Stimulated activated CD8-positive, alpha-beta memory T cell treated with anti-CD3 and anti-CD28 coated beads, Interleukin-15, amount 100 ng/mL, for 24 hours (primary cell): ENCODE results near the gene INSM2.

Source experiments
- DNase-seq: peaks from one replicate; pipeline ENCODE4 v3.0.0-alpha.2; 2020; ENCODE audit warnings: low read depth

Gene INSM2, protein sequence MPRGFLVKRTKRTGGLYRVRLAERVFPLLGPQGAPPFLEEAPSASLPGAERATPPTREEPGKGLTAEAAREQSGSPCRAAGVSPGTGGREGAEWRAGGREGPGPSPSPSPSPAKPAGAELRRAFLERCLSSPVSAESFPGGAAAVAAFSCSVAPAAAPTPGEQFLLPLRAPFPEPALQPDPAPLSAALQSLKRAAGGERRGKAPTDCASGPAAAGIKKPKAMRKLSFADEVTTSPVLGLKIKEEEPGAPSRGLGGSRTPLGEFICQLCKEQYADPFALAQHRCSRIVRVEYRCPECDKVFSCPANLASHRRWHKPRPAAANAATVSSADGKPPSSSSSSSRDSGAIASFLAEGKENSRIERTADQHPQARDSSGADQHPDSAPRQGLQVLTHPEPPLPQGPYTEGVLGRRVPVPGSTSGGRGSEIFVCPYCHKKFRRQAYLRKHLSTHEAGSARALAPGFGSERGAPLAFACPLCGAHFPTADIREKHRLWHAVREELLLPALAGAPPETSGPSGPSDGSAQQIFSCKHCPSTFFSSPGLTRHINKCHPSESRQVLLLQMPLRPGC

DNA sequence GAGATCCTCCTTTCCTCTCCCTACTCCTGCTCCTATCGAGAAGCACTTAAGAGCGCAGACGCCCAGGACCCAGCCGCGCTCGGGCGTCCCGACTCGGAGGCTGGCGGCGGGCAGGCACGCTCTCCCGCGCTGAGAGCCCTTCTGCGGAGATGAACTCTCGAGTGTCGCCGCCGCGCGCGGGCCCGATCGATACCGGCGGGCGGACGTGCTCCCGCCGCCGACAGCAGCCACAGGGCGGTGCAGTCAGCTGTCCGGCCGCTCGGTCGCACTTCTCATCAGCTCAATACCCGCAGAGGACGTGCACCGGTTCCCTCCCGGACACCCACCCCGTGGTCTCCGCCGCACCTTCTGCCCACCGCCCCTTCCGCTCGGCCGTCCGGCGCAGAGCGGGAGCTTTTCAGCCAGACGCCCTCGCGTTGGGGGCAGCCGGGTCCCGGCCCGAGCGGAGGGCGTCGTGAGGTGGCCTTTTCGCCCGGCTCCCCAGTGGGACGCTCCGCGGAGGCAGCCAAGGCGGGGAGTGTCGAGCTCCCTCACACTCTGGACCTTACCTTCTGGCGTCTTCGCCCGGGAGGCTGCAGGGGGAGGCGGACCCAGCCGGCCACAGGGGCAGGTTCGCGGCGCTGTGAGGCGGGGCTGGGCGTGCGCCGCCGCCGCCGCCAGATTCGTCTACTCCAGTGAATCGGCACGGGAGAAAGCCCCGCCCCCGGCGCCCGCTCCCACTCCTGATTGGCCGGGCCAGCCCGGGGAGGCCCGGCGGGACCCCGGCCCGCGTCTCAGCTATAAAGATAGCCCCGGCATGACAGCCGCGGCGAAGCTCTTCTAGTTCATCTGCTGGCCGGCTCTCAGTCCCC lies at the start of gene INSM2:
Gene INSM2, plus strand, starts transcription at position 808 of the 851 bp plus-strand sequence. CDS start 89 bp downstream, outside the sequence.
- DNase-seq = peak; percentile 53

DNA sequence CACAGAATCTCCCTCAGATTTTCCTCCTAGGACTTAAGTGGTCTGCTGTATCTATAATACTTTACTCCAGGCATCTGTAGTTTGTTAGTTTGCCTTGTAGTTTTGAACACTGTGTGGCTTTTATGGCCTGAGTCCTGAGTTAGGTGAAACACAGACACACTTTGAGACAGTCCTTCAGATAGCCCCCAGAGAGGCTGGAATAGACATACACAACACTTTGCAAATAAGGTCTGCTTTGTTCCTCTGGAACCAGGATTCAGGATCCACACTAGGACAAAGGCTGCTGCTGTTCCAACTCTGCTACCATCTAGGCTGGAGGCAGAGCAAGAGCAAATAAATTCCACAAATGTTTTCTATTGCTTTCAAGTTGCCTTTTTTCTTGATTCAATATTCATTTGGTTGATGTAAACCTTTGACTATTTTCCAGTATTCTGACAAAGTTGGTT lies 41.4 kb upstream of the INSM2 start:
- DNase-seq = no peak

DNA sequence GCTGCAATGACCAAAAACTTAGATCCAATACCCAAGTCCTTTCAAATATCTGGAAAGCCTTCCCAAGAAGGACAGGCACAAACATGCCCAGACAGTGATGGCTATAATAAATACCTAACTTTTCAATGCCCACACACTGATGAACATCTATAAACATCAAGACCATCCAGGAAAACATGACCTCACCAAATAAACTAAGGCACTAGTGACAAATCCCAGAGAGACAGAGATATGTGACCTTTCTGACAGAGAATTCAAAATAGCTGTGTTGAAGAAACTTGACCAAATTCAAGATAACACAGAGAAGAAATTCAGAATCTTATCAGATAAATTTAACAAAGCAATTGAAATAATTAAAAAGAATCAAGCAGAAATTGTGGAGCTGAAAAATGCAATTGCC lies 38.7 kb upstream of the INSM2 start:
- DNase-seq = no peak

DNA sequence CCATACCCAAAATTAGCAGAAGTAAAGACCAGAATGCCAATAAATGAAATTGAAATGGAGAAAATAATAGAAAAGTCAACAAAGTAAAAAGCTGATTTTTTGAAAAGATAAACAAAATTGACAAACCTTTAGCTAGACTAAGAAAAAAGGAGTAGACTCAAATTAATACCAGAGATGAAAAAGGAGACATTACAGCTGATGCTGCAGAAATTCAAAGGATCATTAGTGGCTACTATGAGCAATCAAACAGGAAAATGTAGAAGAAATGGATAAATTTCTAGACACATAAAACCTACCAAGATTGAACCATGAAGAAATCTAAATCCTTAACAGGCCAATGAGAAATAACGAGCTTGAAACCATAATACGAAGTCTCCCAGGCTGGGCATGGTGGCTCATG lies 34.8 kb upstream of the INSM2 start:
- no peak for DNase-seq

DNA sequence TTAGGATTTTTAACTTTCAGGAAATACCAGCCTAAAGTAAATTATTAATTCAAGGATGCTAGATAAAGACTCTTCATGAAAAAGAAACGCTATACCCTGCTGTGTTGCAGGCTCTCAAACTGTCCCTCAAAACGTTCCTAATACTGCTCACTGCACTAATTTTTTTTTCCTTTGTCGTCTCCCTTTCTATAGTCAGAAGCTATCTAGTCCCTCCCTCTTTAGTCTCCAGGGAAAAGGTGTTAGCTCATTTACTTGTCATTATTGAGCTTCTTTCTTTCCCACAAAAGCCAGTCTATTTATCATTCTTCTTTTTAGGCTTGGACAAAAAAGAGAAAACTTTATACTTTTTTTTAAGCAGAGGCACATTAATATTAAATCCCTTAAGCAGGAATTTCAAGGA lies 30.3 kb upstream of the INSM2 start:
- DNase-seq = no peak

DNA sequence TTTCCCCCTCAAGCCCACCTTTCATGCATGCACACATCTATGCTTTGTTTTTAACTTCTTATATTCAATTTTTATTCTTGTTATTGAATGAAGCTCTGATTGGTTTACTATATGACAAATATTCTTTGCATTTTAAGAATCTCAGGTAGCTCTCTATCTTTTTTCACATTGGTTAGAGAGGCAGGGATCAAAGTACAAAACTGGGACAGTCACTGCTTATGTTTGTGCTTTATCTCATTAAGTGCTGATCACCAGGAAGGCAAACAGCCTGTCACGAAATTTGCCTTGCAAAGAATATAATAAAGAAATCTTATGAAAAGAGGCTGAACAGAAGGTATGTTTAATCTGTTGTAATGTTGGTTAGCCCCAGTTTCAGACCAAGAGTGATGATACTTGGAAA lies 29.7 kb upstream of the INSM2 start:
- no peak for DNase-seq

DNA sequence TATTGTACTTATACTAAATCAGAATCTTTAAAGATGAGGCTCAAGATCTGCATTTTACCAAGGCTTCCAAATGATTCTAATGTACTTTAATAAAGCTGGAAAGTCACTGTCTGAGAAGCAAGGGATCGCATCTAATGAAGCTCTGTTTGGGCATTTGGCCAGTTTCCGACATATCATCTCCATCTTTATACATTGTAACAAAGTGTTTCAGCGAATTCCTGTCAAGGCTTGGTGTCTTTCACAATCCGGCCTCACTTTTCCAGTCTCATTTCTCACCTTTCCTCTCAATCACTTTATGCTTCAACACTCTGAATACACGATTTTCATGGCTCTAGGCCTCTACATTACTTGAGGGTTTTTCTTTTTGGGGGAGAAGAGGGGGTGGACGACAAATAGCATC lies 27.5 kb upstream of the INSM2 start:
- DNase-seq = no peak

DNA sequence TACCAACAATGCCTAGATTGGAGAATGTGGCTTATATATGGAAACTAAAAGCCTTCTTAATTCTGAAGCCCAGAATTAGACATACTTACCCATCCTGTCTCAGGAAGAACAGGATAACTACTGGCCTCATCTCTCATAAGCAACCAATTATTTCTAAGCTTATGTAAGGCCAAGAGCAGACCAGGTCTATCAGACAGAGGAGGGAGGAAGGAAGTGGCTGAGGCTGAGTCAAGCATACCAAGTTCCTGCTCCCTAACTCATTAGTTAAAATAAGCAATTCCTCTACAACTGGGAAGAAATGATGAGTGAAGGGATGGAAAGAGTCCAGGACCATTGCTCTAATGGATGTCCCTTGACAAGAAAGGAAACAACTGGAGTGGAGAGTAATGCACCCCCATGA lies 27.0 kb upstream of the INSM2 start:
- DNase-seq = no peak

DNA sequence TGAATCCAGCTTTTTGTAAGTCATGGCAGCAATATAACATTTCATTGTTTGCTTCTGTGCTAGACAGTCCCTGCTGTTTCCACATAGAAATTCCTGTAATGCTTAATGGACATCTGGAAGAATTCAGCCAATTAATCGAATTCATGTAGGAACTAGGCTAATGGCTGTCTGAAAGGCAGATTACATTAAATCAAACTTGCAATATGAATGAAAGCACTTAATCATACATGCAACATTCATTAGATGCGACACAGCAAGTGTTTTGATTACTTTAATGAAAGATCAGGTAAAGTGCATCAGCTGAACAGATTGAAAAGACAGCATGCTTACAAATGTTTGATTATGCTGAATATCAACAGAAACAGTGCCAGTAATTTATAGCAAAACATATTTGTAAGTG lies 24.1 kb upstream of the INSM2 start:
- no peak for DNase-seq

DNA sequence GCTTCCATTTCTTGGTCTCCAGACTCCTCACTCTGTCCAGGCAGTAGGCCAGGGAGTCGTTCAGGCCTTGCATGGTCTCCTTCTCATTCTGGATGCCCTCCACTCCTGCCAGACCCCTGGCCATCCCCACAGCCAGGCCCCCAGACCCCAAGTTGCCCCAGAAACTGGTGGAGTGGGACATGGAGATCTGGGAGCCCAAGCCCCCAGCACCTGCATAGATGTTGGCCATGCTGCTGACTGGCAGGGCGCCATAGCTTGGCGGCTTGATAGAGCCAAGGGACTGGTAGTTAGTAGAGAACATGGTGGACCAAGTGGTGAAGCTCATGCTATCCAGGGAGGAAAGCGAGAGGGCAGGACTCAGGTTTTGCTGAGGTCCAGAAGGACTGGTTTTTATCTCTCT lies 21.2 kb upstream of the INSM2 start:
- no peak for DNase-seq

DNA sequence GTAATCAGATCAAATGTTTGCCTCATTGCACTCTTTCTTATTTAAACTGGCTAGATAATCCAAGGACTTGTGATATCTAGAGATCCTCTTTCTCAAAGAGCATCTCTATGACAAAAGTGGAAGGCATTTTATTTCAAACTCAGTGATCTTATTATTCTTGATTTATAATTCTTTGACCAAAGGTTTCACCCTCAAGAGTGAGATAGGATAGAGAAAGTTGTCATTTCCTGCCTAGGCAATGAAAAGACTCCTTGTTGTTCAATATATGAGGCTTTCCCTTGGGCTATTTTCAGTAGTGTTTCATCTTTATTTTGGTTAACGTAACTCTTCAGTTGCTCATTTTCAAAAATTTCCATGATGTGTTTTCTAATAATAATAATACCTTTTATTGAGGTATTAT lies 18.0 kb upstream of the INSM2 start:
- no peak for DNase-seq

DNA sequence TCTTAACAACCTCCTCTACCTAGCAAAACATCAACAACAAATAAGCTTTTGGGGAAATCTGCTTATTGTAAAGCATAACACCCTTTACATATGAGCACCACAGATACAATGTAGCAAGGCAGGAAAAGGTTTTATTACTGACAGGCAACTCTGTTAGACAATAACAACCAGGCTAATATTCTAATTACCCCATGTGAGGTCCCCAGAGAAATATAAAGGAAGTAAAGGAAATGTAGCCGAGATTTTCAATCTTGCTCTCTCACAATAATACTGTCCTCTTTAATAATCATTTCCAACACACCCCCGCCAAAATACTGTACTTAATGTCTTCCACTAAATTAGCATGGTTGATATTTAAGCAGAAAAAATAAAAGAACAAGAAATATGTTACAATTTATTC lies 14.0 kb upstream of the INSM2 start:
- DNase-seq = no peak

DNA sequence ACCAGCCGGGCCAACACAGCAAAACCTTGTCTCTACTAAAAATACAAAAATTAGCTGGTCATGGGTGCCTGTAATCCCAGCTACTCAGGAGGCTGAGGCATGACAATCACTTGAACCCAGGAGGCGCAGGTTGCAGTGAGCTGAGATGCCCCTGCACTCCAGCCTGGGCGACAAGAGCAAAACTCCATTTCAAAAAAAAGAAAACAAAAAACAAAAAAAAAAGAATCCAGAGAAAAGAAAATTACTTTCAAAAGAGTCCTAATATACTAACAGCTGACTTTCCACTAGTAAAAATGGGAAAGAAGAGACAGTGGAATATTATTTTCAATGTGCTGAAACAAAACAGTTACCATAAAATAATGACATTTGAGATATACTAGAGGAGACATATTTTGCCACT lies 8.3 kb upstream of the INSM2 start:
- no peak for DNase-seq

DNA sequence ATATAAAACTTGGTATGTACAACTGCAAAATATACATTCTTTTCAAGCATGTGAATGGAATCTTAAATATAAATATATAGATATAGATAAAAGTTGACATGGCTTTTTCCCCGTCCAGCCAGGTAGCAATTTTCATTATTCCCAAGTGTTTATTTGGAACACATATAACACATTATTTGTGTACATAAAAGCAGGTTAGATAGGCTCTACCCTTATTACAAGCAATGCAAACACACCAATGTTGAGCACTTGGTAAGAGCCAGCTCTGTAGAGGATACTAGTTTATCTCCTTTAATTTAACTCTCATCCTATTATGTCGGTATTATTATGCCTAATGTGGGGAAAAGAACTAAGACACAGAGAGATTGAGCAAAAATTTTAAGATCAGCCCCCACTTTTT lies 7.0 kb upstream of the INSM2 start:
- DNase-seq = no peak

DNA sequence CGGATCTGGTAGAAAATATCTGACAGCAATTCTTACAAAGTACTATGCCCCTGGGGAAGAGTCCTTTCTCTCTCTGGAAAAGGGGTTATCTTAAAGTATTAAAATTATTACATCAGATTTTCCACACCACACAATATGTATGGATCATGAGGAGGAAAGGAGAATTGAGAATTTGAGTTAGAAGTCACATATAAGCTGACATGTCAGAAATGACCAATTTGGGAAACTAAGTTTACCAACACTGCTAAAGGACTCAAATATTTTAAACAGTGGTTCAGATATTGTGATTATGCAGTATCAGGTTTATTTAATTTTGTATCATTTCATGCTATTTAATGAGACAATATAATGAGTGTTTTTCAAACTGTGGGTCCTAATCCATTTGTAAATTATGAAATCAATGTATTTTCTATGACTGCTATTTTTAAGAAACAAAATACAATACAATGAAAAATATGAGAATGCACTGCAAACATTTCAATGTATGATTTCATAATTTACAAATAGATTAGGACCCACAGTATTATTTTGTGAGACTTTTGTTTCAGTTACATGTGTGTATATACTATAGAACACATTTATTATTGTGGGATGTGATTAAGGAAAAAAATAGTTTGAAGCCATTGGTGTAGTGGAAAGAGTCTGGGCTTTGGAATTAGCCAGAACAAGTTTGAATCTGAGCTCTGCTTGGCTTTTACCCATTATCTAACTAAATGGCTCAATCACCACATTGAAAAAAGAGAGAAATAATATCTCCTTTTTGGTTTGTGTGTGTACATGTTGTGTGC lies 1.8 kb upstream of the INSM2 start:
- no peak for DNase-seq

DNA sequence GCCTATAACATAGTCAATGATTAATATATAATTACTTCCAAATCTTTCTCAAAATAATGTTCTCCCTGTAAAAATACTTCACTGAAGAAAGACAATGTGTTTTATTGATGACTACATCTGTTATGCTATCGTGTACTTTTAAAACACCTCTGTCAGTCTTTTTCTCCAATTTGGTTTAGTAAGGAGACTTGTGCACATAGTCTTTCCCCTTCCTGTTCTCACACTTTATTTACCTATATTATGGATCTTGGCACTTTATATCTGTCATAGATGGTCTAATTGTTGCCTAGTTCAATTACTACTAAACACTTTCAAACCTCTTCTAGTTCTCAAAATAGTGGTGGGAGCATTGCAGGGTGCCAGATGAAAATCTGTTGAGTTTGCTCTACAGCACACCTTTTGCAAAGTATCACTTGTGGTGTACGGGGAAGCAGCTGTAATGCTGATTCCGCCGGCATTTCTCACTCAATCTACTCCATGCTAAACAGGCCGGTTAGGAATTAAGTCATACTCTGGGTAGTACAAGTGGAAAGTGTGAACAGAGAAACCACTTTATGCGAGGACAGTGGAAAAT lies 1.1 kb upstream of the INSM2 start:
- DNase-seq = no peak

DNA sequence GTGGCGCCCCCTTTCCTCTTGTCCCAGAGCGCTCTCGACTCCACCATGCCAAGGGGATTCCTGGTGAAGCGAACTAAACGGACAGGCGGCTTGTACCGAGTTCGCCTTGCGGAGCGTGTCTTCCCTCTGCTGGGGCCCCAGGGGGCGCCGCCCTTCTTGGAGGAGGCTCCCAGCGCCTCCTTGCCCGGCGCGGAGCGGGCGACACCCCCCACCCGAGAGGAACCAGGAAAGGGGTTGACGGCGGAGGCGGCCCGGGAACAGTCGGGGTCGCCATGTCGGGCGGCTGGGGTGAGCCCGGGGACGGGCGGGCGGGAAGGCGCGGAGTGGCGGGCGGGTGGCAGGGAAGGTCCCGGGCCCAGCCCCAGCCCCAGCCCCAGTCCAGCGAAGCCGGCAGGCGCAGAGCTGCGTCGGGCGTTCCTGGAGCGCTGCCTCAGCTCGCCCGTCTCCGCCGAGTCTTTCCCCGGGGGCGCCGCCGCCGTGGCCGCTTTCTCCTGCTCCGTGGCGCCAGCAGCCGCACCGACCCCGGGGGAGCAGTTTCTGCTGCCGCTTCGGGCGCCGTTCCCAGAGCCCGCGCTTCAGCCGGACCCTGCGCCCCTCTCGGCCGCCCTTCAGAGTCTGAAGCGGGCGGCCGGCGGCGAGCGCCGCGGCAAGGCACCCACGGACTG lies 376 bp downstream of the INSM2 start:
- DNase-seq = no peak

DNA sequence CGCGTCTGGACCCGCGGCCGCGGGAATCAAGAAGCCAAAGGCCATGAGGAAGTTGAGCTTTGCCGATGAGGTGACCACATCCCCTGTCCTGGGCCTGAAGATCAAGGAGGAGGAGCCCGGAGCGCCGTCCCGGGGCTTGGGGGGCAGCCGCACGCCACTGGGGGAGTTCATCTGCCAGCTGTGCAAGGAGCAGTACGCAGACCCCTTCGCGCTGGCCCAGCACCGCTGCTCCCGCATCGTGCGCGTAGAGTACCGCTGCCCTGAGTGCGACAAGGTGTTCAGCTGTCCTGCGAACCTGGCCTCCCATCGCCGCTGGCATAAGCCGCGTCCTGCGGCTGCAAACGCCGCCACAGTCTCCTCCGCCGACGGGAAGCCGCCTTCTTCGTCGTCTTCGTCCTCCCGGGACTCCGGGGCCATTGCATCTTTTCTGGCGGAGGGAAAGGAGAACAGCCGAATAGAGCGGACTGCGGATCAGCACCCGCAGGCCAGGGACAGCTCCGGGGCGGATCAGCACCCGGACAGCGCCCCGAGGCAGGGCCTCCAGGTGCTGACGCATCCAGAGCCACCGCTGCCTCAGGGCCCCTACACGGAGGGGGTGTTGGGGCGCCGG lies 1.0 kb downstream of the INSM2 start:
- peak; percentile 45 for DNase-seq

DNA sequence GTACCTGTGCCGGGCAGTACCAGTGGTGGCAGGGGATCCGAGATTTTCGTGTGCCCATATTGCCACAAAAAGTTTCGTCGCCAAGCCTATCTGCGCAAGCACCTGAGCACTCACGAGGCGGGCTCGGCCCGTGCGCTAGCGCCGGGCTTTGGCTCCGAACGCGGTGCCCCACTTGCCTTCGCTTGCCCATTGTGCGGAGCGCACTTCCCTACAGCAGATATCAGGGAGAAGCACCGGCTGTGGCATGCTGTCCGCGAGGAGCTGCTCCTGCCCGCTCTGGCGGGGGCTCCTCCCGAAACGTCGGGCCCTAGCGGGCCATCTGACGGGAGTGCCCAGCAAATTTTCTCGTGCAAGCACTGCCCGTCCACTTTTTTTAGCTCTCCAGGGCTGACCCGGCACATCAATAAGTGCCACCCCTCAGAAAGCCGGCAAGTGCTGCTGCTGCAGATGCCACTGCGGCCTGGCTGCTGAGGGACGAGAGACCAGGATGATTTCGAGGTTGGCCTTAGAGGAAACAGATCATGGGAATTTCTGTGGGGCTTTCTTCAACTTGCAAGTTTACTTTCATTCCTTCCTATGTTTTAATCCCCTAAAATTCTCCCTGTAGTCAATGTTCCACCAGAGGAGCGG lies 1.6 kb downstream of the INSM2 start:
- no peak for DNase-seq

DNA sequence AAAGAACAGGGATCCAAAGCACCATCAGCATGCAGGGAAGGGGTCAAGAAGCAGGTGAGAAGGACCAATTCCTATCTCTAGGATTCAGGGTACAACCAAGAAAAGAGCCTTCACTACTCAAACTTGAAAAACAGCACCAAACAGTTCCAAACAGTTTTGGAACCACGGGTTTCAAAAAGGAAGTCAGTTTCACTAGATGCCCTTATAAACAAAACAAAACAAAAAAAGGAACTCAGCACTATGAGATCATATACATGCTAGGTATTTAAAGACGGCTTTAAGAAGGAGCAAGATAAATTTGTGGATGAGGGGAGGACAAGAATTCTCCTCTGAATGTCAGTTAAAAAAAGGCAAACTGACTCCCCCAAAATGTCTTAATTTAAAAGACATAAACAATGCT lies 6.0 kb downstream of the INSM2 start:
- DNase-seq = no peak
